Cortex of kidney (tissue), 1 donor: ENCODE measurements around the gene BHLHA15.

Source experiments
- DNase-seq: peaks from one replicate; lab custom pipeline; 2025; lab: John Stamatoyannopoulos, UW

Gene BHLHA15

GRCh38 chr7:98225913-98226614 is 14.8 kb downstream of the BHLHA15 start:
- DNase-seq: no peak

- no peak for DNase-seq
Observed at GRCh38 chr7:98227939-98228338, 16.7 kb downstream of the BHLHA15 start.

GRCh38 chr7:98228801-98229200 is 17.6 kb downstream of the BHLHA15 start:
- DNase-seq: no peak

- DNase-seq: no peak
Observed at GRCh38 chr7:98229441-98229840, 18.2 kb downstream of the BHLHA15 start.

GRCh38 chr7:98229991-98230745 is 18.9 kb downstream of the BHLHA15 start:
- no peak for DNase-seq

GRCh38 chr7:98230746-98231471 is 19.7 kb downstream of the BHLHA15 start:
- DNase-seq: no peak

- DNase-seq: no peak
Observed at GRCh38 chr7:98231493-98232262, 20.4 kb downstream of the BHLHA15 start.

- no peak for DNase-seq
Observed at GRCh38 chr7:98232263-98232585, 21.0 kb downstream of the BHLHA15 start.

GRCh38 chr7:98232799-98233198 is 21.6 kb downstream of the BHLHA15 start:
- DNase-seq: no peak

GRCh38 chr7:98233219-98234070 is 22.2 kb downstream of the BHLHA15 start:
- no peak for DNase-seq

GRCh38 chr7:98234429-98235147 is 23.3 kb downstream of the BHLHA15 start:
- no peak for DNase-seq

GRCh38 chr7:98235901-98236300 is 24.7 kb downstream of the BHLHA15 start:
- DNase-seq: no peak

GRCh38 chr7:98236355-98237185 is 25.3 kb downstream of the BHLHA15 start:
- DNase-seq: no peak

- DNase-seq: no peak
Observed at GRCh38 chr7:98238076-98238475, 26.8 kb downstream of the BHLHA15 start.

GRCh38 chr7:98238976-98239375 is 27.7 kb downstream of the BHLHA15 start:
- DNase-seq: no peak

GRCh38 chr7:98240961-98241673 is 29.9 kb downstream of the BHLHA15 start:
- DNase-seq: no peak

GRCh38 chr7:98241674-98242241 is 30.5 kb downstream of the BHLHA15 start:
- DNase-seq: no peak

GRCh38 chr7:98242342-98242741 is 31.1 kb downstream of the BHLHA15 start:
- DNase-seq: no peak

- DNase-seq: no peak
Observed at GRCh38 chr7:98242934-98243333, 31.7 kb downstream of the BHLHA15 start.
